Activated naive CD4-positive, alpha-beta T cell treated with anti-CD3 and anti-CD28 coated beads, Interleukin-2, amount 50 U/mL, for 72 hours (primary cell): ENCODE measurements around the gene DELE1. TPM values are rescaled to one million over a fixed set of nuclear protein-coding genes. Genes with fewer than 3 reads are reported as not detected.

ENCODE experiments used
- ATAC-seq, 2 donors: fragments of 150-1000 bp; cut with Tn5 transposase; 2 replicates each; pipeline ENCODE4 v1.10.0; 2021; ENCODE audit warnings: mild to moderate bottlenecking in 2 of 2, moderate library complexity in 2 of 2
- DNase-seq, 2 donors: peaks; one replicate each; pipeline ENCODE4 v3.0.0; 2021 to 2022; ENCODE audit warnings: low spot score in 2 of 2
- H3K27ac Mint-ChIP-seq, 2 donors: one replicate each; pipeline ENCODE4 v1.8.0; 2022; ENCODE audit warnings: mild to moderate bottlenecking in 2 of 2, mixed read lengths in 2 of 2
- H3K36me3 Mint-ChIP-seq, 2 donors: one replicate each; pipeline ENCODE4 v1.8.0; 2022; ENCODE audit warnings: mixed read lengths in 2 of 2
- H3K9me3 Mint-ChIP-seq, 2 donors: one replicate each; pipeline ENCODE4 v1.8.0; 2022; ENCODE audit warnings: mixed read lengths in 2 of 2
- total RNA-seq, 2 donors: library from RNA; stranded (reverse); gene quantifications; one replicate each; pipeline ENCODE4 v1.2.3, GENCODE V29; 2022

Gene DELE1
- total RNA-seq, 2 donors from 2014 or later = 69.7 to 101 TPM

DNA sequence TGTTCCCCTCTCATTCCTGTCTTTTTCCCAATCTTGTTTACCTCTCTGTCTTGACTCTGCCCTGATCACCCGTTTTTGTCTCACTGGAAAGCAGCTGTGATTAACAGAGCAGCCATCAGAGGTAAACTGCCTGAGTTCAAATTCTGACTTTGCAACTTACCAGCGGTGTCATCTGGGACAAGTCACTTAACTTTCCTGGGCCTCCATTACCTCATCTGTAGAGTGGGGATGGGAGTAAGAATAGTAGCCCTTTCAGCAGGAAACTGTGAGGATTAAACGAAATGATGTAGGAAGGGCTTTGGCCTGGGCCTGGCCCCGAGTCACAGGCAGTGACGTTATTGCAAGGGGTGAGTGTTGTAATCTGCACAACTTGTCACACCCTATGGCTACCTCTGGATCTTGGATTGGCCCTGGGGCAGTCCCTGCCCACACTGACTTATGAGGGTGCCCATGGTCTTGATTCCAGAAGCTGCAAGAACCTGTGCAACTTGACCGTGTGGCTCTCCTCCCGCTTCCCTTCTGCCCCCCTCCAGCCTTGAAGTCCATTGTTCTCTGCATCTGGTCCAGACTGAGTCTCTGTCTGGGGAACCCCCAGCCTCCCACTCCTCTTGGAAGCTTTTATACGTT lies 35.0 kb downstream of the DELE1 start:
- peak overlapping the region; percentile 16 to 88 for H3K27ac Mint-ChIP-seq
- DNase-seq (no peak), ATAC-seq (peak; percentile 18 to 77)
- no peaks in the 10 kb centered on the region for H3K9me3 Mint-ChIP-seq
- H3K36me3 Mint-ChIP-seq = no peaks in the 10 kb centered on the region

DNA sequence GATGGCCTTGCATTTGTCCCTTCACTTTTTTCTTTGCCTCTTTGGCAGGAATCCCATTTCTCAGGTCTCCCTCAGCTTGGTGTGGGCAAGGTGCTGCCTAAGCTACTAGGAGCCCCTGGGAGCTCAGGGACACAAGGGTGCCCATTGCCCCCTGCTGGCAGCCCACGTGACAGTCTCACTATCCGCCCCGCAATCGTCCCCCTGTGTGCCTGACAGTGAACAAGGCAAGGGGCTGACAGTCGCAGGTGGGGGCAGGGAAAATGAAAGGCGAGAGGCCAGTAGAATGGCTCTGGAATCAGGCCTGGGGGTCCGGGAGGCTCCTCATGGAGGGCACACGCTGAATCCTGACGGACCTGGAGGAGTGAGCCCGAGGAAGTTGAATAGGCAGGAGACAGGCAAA lies 36.3 kb downstream of the DELE1 start:
- DNase-seq (peak in 1 of 2 donors; percentile 40), ATAC-seq (peak in 1 of 2 donors; percentile 46)
- Mint-ChIP-seq H3K9me3 (no peaks in the 10 kb centered on the region), H3K27ac (peak overlapping the region in 1 of 2 donors; percentile 88), H3K36me3 (no peaks in the 10 kb centered on the region)

DNA sequence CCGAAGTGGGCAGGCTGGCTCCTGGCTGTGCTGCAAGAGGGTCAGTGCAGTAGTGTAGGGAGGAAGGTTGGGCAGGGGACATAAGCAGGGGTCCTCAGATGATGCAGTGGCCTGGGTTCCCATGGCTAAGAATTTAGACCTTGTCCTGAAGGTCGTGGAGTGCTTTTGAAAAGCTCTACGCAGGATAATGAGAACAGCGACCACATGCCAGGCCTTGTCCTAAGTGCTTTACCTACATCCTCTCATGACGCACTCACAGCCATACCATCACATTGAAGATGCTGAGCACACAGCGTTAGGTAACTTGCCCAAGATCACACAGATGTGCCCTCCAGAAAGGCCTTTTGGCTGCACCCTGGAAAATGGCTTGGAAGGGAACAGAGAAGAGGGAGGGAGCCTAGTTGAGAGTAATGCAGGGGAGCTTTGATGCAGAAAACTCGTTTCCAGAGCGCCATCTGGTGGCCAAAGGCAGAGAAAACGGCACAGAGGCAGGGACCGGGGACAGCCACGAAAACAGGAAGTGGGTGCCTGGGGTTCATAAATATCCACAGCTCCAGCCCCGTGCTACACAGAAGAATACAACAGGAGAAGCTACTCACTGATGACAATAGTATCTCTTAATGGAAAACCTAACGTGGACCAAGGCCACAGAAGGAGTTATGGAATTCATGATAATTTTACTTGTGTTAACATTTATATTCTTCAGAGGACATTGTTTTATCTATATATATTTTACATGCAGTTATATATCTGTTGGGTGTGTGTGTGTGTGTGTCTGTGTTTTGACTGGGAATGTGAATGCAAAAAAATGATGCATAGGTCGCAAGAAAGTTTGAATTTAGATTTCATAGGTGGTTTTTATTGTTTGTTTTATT lies 37.0 kb downstream of the DELE1 start:
- Mint-ChIP-seq H3K27ac (peak overlapping the region in 1 of 2 donors; percentile 88), H3K9me3 (no peaks in the 10 kb centered on the region), H3K36me3 (no peaks in the 10 kb centered on the region)
- ATAC-seq (peak; percentile 82 to 89), DNase-seq (peak; percentile 87 to 92)

DNA sequence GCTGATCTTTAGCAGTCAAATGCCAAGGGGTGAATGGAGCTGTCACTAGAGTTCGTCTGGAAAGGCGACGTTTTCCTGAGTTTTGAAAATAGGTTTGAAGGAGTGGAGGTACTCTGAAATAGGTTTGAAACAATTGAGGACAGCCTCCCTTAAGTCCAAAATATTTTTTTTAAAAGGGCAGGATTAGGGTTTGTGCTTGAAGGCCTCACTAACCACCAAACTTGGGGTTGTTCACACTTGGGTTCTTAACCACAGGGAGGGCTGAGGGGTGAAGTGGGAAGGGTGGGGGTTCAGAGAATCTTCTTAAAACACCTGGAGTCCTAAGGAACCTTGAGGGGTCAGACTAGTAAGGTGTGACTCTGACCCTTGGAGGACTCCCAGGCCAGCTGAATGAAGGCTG lies 37.8 kb downstream of the DELE1 start:
- DNase-seq = no peak
- no peak for ATAC-seq
- Mint-ChIP-seq H3K9me3 (no peaks in the 10 kb centered on the region), H3K27ac (peak overlapping the region in 1 of 2 donors; percentile 88), H3K36me3 (no peaks in the 10 kb centered on the region)

DNA sequence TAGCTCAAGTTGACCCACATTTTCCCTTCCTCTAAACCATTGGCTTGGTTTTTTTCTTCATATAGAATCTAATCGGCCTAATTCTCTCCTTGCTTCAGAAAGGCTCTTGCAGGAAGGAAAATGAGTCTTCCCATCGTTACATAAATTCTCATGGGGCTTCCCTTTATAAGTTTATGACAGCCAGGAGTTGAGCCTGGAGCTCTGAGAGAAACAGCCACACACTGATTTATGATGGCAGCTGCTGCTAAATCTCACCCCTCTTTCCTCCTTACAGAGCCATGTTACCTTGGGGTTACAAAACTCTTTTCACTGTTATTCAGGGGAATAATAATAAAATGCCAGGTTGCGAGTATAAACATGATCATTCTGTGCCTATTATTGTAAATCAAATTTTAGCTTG lies 40.0 kb downstream of the DELE1 start:
- Mint-ChIP-seq H3K36me3 (no peaks in the 10 kb centered on the region), H3K27ac (no peak overlapping the region), H3K9me3 (no peaks in the 10 kb centered on the region)
- ATAC-seq (no peak), DNase-seq (no peak)

DNA sequence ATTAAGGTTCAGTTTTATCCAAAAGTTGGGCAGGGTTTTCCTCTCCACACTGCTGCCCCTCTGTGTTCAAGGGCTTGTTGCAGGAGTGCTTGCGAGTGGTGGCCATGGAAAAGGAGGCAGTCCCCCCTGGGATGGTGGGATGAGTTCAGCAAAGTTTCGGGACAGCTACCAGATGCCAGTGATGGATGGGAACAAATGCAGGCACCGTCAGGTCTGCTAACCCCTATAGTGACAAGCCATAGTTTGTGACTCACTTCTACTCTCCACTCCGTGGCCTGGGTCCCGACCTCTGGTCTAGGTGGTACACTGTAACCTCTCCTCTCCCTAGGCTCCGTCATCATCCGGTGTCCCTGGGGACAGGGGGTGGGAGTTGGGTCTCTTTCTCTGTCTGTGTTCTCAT lies 41.4 kb downstream of the DELE1 start:
- H3K27ac Mint-ChIP-seq = no peak overlapping the region
- no peak for DNase-seq
- peaks cover 7 to 10% of the 10 kb centered on the region in 2 donors for H3K36me3 Mint-ChIP-seq
- H3K9me3 Mint-ChIP-seq = no peaks in the 10 kb centered on the region
- no peak for ATAC-seq

DNA sequence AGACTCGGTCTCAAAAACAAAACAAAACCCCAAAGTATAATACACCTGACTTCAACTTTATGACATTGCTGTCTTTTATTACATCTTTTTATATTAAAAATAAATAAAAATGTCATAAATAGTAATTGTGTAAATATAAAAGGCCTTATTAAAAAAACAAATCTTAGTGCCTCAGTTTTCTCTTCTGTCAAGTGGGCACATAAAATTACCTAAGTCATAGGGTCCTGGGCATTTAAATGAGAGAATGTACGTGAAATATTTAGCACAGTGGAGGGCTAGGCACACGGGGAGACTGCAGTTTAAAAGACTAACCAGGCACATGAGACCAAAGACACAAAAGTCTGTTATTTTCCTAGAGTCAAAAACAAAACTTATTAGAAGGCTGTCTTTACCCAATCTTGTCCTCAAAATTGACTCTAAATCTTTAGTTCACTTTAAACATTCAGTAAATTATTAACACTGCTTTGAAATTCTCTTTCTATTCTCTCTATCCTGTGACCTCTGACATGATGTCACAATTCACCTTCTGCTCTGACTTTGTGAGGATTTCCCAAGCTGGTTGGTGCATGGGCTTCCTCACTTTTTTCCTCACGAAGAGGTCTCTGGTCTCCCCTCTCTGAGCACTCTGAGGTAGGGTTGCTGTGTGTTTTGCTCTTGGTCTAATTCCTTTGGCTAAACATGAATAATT lies 42.7 kb downstream of the DELE1 start:
- Mint-ChIP-seq H3K27ac (no peak overlapping the region), H3K36me3 (peaks cover 7 to 13% of the 10 kb centered on the region in 2 donors), H3K9me3 (no peaks in the 10 kb centered on the region)
- ATAC-seq = no peak
- no peak for DNase-seq

DNA sequence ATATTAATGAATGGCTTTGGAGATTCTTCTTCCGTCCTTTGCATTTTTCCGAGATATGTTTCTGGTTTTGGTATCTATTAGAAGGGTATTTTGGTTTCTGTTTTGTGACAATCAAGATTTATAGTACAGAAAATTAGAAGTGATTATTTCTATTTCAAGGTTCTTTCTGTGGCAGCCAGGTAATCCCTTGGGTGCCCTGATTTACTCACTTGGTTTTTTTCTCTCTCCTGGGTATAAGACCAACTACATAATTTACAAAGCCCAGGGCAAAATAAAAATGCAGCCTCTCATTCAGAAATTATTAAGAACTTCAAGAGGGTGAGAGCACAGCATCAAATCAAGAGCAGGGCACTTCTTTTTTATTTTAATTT lies 43.3 kb downstream of the DELE1 start:
- DNase-seq (no peak), ATAC-seq (no peak)
- Mint-ChIP-seq H3K9me3 (no peaks in the 10 kb centered on the region), H3K36me3 (peaks cover 7 to 13% of the 10 kb centered on the region in 2 donors), H3K27ac (no peak overlapping the region)

DNA sequence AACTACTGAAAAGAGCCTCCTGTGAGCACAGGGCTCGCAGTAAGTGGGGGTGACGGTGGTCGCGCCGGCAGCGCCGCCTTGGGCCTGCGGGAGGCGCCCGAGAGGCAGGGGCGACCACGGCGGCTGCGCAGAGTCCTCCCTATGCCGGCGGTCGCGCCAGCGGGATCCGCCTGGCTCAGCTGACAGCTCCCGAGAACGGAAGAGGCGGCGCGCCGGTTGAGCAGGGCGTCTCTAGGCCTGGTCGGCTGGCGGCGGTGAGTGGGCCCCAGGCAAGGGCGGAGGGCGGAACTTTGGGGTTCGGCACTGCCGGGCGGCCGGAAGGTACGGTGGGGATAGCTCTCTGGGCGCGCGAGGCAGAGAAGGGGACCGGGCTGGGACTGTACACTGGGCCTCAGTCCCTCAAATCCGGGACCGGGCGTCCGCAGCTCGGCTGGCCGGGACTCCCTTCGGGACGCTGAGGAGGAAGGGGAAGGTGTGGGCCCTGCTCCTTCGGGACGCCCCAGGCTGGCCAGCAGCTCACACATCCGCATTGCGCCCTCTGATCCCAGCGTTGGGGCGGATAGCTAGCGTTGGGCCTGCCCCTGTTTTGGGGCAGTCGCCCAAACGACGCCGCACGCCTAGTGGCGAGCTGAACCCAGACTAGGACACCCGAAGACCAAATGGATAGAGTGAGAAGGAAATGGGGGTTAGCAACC lies 45.4 kb downstream of the DELE1 start, which contains the start of gene RNF14:
Gene RNF14 (plus strand): TSS at position 192 of the 695 bp plus-strand sequence. CDS start 4,484 bp downstream, outside the sequence.
- Mint-ChIP-seq H3K27ac (peak within 1 kb of the TSS; percentile 95 to 98), H3K36me3 (peaks cover 7 to 13% of the 10 kb centered on the region in 2 donors), H3K9me3 (no peaks in the 10 kb centered on the region)
- peak; percentile 96 to 97 for ATAC-seq
- DNase-seq = peak; percentile 95 to 96

DNA sequence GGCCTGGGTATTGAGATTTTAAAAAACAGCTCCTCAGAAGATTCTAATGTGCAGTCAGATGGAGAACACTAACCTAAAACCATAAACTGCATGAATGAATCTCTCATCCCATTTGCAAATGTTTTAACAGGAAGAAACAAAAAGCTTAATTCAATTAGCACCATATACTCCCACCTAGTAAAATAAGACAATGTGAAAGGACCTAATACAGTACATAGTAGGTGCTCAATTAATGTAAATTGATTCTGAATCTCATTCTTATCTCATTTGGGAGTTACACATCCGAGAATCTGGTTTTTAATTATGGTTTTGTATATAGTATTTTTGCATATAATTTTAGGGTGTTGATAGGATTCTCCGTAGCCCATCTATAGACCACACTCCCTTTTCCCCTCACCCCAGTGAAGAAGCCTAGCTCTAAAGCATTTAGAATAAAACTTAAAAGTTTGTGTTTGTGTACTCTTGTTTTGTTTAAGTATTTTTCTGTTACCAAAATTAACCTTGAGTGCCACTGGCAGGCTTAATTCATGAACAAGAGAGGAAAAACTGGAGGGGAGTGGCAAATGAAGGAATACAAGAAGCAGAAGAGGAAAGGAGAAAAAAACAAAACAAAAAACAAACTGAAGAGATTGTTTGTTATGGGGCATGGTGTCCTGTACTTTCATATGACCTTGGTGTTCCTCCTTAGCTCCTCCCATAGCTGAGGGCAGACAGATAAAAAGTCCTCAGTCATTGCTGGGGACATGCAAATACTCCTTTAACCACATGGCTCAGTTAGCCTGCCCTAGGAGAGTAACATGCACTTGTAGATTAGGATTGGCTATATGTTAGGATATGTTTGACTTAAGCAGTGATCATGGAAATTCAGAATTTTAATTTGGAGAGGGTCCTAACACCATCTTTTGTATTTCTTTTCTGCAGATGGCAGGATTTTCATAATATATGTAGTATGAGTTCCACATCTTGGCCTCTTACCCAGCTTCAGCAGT lies 46.4 kb downstream of the DELE1 start:
- H3K27ac Mint-ChIP-seq = peak overlapping the region; percentile 95 to 98
- H3K36me3 Mint-ChIP-seq = peaks cover 11 to 13% of the 10 kb centered on the region in 2 donors
- H3K9me3 Mint-ChIP-seq = no peaks in the 10 kb centered on the region
- DNase-seq = no peak
- peak in 1 of 2 donors; percentile 15 for ATAC-seq

DNA sequence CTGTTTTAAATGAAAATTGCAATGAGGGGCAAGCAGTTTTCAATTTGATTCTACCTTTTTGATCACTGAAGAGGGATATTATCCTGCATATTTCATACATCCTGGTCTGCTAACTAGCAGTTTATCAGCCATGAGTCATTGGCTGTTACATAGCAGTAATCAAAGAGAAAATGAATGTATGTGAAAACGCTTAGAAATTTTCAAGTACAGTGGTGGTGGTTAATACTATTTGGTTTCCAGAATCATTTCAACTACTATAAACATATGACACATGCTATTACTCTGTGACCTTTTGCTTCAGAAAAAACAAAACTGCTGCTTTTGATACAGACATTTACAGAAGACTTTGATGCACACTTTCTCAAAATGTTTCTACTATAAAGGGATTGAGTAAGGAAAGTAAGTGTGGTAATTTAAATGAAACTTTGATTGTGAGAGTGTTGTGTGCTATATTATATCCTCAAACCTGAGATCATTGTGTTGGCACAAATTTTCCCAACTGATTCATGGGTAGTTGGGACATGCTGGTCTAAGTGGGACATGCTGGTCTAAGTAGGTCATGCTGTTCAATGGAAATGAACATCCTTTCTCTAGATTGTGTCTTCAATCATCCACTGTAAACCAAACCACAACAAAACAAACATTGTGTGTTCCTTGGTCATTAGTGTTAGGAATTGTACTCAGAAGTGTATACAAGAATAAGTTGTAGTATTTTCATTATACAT lies 50.4 kb downstream of the DELE1 start:
- H3K9me3 Mint-ChIP-seq = no peaks in the 10 kb centered on the region
- peak overlapping the region in 1 of 2 donors; percentile 83 for H3K27ac Mint-ChIP-seq
- ATAC-seq (peak; percentile 2 to 47), DNase-seq (no peak)
- peaks cover 19 to 30% of the 10 kb centered on the region in 2 donors for H3K36me3 Mint-ChIP-seq

DNA sequence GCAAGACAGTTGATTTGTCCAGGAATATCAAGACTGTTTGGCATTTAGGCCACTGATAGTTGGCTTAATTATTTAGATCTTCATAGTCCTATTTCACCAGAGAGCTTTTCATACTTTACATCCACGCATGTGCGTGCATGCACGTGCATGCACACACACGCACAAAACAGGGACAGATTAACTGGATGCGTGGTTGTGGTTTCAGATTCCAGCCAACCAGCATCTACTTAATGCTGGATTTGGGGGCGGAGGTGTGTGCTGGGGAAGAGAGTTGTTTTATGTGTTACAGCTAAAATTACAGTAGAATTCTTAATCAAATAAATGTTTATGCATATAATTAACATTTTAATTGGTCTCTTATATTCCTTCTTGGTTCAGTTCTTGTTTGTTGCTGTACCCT lies 52.5 kb downstream of the DELE1 start:
- no peak for ATAC-seq
- DNase-seq = no peak
- H3K9me3 Mint-ChIP-seq = no peaks in the 10 kb centered on the region
- peaks cover 15 to 32% of the 10 kb centered on the region in 2 donors for H3K36me3 Mint-ChIP-seq
- no peak overlapping the region for H3K27ac Mint-ChIP-seq

DNA sequence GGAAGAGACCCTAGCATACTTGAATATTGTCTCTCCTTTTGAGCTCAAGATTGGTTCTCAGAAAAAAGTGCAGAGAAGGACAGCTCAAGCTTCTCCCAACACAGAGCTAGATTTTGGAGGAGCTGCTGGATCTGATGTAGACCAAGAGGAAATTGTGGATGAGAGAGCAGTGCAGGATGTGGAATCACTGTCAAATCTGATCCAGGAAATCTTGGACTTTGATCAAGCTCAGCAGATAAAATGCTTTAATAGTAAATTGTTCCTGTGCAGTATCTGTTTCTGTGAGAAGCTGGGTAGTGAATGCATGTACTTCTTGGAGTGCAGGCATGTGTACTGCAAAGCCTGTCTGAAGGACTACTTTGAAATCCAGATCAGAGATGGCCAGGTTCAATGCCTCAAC lies 54.7 kb downstream of the DELE1 start:
- Mint-ChIP-seq H3K36me3 (peaks cover 15 to 36% of the 10 kb centered on the region in 2 donors), H3K27ac (no peak overlapping the region), H3K9me3 (no peaks in the 10 kb centered on the region)
- DNase-seq = no peak
- ATAC-seq = no peak

DNA sequence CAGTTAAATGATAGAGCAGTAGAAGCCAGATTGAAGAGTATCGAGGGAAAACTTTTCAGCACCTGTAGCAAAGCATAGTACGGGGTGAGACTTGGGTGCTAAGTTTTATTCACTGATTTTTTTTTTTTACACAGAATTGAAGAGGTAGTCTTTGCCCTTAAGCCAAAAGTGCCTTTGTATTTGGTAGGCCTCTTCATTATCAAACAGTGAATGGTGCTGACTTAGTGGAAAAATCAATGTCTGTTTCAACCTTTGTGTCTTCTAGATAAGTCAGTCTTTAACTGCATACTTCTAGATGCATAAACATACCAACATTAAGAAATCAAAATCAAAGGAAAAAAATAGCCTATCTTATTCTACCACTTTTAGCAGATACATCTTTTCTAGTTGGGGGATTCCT lies 59.0 kb downstream of the DELE1 start:
- no peaks in the 10 kb centered on the region for H3K9me3 Mint-ChIP-seq
- ATAC-seq (no peak), DNase-seq (no peak)
- peak overlapping the region in 1 of 2 donors; percentile 18 for H3K27ac Mint-ChIP-seq
- peaks cover 27% of the 10 kb centered on the region in 2 donors for H3K36me3 Mint-ChIP-seq

DNA sequence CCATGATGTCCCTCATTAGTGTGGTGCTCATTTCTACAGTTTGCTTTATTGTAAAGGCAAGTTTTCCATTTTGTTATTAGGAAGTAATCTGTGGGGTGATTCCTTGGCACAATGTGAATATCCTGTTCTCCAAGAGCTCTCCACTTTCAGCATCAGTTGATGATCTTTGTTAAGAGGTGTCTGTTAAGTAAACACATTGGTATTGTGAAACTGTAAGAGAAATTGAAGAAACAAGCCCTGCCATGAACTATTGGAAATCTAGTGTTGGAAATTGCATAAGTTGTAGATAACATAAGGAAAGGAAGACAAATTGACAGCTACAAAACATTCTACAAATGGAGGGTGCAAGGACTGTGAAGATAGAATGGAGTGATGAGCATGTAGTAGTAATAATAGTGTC lies 62.4 kb downstream of the DELE1 start:
- no peak for DNase-seq
- H3K9me3 Mint-ChIP-seq = no peaks in the 10 kb centered on the region
- H3K27ac Mint-ChIP-seq = no peak overlapping the region
- ATAC-seq = no peak
- peaks cover 14% of the 10 kb centered on the region in 2 donors for H3K36me3 Mint-ChIP-seq
